ENCODE results near the gene TXNRD3.
A peak's percentile ranks its signal among the peaks of the same experiment; 100 is the strongest.

Gene TXNRD3

DNA sequence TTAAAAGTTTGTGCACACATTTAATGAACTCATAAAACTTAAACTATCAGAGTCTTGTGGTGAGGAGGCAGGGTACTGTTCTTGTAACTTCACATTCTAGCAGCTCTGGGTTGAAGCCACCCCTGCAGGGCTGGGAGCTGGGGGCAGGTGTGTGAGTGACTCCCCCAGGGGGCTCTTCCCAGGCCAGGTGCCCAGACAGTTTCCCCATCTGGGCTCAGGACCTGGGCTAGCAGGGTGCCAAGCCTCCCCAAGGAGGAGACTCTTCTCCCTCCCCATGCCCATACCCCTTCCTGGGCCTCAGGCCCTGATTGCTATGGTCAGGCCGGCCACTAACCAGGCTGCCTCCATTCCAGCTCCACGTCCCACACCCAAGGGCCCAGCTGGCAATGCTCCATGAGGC, 27.1 kb upstream of the TXNRD3 start:
- TF ChIP-seq, protein P1, sequence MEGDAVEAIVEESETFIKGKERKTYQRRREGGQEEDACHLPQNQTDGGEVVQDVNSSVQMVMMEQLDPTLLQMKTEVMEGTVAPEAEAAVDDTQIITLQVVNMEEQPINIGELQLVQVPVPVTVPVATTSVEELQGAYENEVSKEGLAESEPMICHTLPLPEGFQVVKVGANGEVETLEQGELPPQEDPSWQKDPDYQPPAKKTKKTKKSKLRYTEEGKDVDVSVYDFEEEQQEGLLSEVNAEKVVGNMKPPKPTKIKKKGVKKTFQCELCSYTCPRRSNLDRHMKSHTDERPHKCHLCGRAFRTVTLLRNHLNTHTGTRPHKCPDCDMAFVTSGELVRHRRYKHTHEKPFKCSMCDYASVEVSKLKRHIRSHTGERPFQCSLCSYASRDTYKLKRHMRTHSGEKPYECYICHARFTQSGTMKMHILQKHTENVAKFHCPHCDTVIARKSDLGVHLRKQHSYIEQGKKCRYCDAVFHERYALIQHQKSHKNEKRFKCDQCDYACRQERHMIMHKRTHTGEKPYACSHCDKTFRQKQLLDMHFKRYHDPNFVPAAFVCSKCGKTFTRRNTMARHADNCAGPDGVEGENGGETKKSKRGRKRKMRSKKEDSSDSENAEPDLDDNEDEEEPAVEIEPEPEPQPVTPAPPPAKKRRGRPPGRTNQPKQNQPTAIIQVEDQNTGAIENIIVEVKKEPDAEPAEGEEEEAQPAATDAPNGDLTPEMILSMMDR (IDR thresholded peaks at IDR 0.05; ENCODE audit: low read depth, low read length): no peak
- no peak for TF ChIP-seq EZH2phosphoT487 (IDR thresholded peaks at IDR 0.05; ENCODE audit: low read depth)
- Histone ChIP-seq H3K9ac (ENCODE audit: low read length) (no peak overlapping the region), H3K36me3 (replicated peaks; ENCODE audit: low read depth, low read length) (no peaks in the 10 kb centered on the region), H3K79me2 (ENCODE audit: low read length) (no peaks in the 10 kb centered on the region), H3K27ac (ENCODE audit: low read length) (no peak overlapping the region), H3K4me1 (ENCODE audit: low read length) (peaks cover 10% of the 10 kb centered on the region), H3K4me3 (ENCODE audit: low read length) (no peak overlapping the region), H3K27me3 (ENCODE audit: low read depth, low read length) (peaks cover 16% of the 10 kb centered on the region), H3K9me3 (ENCODE audit: insufficient read depth, low read length) (no peaks in the 10 kb centered on the region), H2AFZ (ENCODE audit: low read depth, low read length) (no peak overlapping the region), H4K20me1 (ENCODE audit: insufficient read depth, low read length) (no peaks in the 10 kb centered on the region), H3K4me2 (ENCODE audit: low read length) (no peak overlapping the region)

DNA sequence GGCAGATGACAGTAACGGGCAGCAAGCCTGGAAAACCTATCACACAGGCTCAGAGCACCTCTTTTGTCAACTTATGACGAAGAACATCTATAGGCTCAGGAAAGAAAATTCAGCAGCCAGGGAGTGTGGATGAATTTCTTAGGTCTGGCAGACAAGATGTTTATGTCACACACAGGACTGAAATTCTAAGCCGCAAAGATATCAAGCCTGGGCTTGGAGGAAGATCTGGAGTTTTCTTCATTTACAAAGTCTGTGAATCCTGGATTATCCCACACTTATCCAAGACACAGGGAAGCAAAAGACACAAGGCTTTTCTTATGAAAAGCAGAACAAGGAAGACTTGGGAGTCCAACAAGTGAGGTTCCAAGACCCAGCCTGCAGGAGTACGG, 25.7 kb upstream of the TXNRD3 start:
- Histone ChIP-seq H3K79me2 (ENCODE audit: low read length) (no peaks in the 10 kb centered on the region), H3K4me1 (ENCODE audit: low read length) (peaks cover 10% of the 10 kb centered on the region), H3K27ac (ENCODE audit: low read length) (no peak overlapping the region), H3K27me3 (ENCODE audit: low read depth, low read length) (peaks cover 21% of the 10 kb centered on the region), H3K4me3 (ENCODE audit: low read length) (no peak overlapping the region), H3K9ac (ENCODE audit: low read length) (no peak overlapping the region), H2AFZ (ENCODE audit: low read depth, low read length) (no peak overlapping the region), H4K20me1 (ENCODE audit: insufficient read depth, low read length) (no peaks in the 10 kb centered on the region), H3K36me3 (replicated peaks; ENCODE audit: low read depth, low read length) (no peaks in the 10 kb centered on the region), H3K4me2 (ENCODE audit: low read length) (no peak overlapping the region), H3K9me3 (ENCODE audit: insufficient read depth, low read length) (no peaks in the 10 kb centered on the region)
- TF ChIP-seq, protein P1 (IDR thresholded peaks at IDR 0.05; ENCODE audit: low read depth, low read length): no peak
- TF ChIP-seq EZH2phosphoT487 (IDR thresholded peaks at IDR 0.05; ENCODE audit: low read depth): no peak

DNA sequence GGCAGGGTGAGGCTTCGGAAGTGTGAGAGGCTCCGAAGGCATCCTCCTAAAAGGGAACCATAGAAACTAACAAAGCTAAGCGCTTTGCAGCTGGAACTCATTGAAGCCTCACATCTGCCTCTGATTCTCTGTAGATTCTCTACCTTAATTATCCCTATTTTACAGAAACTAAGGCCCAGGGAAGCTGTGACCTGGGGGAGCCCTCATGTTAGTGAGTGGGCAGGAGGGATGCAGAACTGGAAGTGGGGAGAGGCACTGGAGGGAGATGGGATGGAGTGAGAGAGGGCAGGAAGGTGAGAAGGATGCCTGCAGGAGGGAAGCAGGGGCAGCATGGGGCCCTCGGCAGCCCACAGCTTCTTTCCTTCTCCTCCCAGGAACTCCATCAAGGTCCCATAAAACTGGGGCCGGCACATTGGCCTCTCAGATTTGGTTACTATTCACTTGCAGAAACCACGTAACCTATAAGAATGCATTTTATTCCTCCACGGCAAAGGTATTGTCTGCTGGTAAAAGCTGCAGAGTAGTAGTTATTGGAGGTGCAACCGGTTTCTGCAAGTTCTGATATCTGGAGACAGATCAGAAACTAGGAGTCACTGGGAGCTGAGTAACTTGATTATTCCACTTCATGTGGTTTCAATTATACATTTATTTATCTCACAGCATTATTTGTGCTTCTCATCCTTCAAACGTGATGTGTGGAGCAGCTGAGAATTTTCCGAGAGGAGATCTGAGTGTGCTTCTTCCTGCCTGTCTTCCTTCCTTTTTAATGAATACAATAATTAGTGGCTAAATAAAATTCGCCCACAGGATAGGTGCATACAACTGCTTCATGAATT, 25.1 kb upstream of the TXNRD3 start:
- Histone ChIP-seq H3K9ac (ENCODE audit: low read length) (0 out of 2 replicates have a peak overlapping the region, but pooled peaks have one; percentile 22), H3K79me2 (ENCODE audit: low read length) (no peaks in the 10 kb centered on the region), H3K4me1 (ENCODE audit: low read length) (peaks cover 10% of the 10 kb centered on the region), H3K4me2 (ENCODE audit: low read length) (peak overlapping the region; percentile 92; the same call in 1 of the 2 replicates), H2AFZ (ENCODE audit: low read depth, low read length) (no peak overlapping the region), H3K9me3 (ENCODE audit: insufficient read depth, low read length) (no peaks in the 10 kb centered on the region), H3K27ac (ENCODE audit: low read length) (no peak overlapping the region), H3K4me3 (ENCODE audit: low read length) (no peak overlapping the region), H3K27me3 (ENCODE audit: low read depth, low read length) (peaks cover 21% of the 10 kb centered on the region), H3K36me3 (replicated peaks; ENCODE audit: low read depth, low read length) (no peaks in the 10 kb centered on the region), H4K20me1 (ENCODE audit: insufficient read depth, low read length) (no peaks in the 10 kb centered on the region)
- TF ChIP-seq, protein P1 (IDR thresholded peaks at IDR 0.05; ENCODE audit: low read depth, low read length): no peak
- no peak for TF ChIP-seq EZH2phosphoT487 (IDR thresholded peaks at IDR 0.05; ENCODE audit: low read depth)

DNA sequence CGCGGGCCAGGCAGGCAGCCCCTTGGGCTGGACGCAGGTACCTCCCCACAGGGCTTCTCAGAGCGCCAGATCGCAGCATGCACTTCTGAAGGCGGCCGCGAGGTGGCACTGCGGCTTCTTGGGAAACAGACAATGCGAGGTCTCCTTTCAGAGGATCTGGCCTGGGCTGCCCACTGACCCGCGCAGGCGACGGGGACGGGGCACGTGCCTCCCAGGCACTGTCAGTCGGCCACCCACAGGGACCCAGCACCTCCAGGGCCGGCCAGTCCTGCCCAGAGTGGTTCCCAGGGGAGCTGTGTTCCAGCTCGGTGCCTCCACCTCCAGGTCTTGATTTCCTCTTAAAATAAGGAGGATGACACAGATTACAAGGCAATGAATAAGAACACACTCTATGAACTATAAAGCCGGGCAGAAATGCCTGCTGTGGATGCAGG, 24.4 kb upstream of the TXNRD3 start:
- H3K4me1 ChIP-seq (ENCODE audit: low read length): peaks cover 10% of the 10 kb centered on the region

More for the DNA sequence above, 24.4 kb upstream of the TXNRD3 start:
- Histone ChIP-seq H3K27me3 (ENCODE audit: low read depth, low read length) (peaks cover 21% of the 10 kb centered on the region), H4K20me1 (ENCODE audit: insufficient read depth, low read length) (no peaks in the 10 kb centered on the region), H3K9me3 (ENCODE audit: insufficient read depth, low read length) (peaks cover 5% of the 10 kb centered on the region; the same call in 1 of the 2 replicates), H3K27ac (ENCODE audit: low read length) (no peak overlapping the region), H3K4me2 (ENCODE audit: low read length) (peak overlapping the region; percentile 92), H3K79me2 (ENCODE audit: low read length) (no peaks in the 10 kb centered on the region), H3K4me3 (ENCODE audit: low read length) (peak overlapping the region; percentile 83), H3K9ac (ENCODE audit: low read length) (peak overlapping the region; percentile 59), H3K36me3 (replicated peaks; ENCODE audit: low read depth, low read length) (no peaks in the 10 kb centered on the region), H2AFZ (ENCODE audit: low read depth, low read length) (peak overlapping the region; percentile 86)
- TF ChIP-seq, protein P1 (IDR thresholded peaks at IDR 0.05; ENCODE audit: low read depth, low read length): peak; percentile 90
- no peak for TF ChIP-seq EZH2phosphoT487 (IDR thresholded peaks at IDR 0.05; ENCODE audit: low read depth)
